WTC11 (cell line): ENCODE results near the gene ARFGAP2. TPM values are rescaled to one million over a fixed set of nuclear protein-coding genes. Genes with fewer than 3 reads are reported as not detected.

Experiments
- ATAC-seq: fragments of 200-7000 bp; cut with Tn5 transposase; 2 replicates; pipeline ENCODE4 v1.10.0; 2021; ENCODE audit warnings: mild to moderate bottlenecking, moderate library complexity
- CTCF ChIA-PET: fragments of 300-600 bp; sonication (Branson Sonifier 250); formaldehyde crosslinking; loops from one replicate; lab custom pipeline; 2021; ENCODE audit warnings: antibody characterized with exemption; lab: Charles Lee
- POLR2A ChIA-PET: fragments of 350-600 bp; sonication (Branson Sonifier 250); formaldehyde crosslinking; loops from one replicate; lab custom pipeline; 2021; ENCODE audit warnings: antibody characterized with exemption; lab: Charles Lee
- DNase-seq: peaks from one replicate; pipeline ENCODE4 v3.0.0; 2021; ENCODE audit warnings: low spot score
- H3K27ac Mint-ChIP-seq: 2 replicates; pipeline ENCODE4 v1.8.0; 2021; ENCODE audit warnings: mixed read lengths
- H3K27me3 Mint-ChIP-seq: 2 replicates; pipeline ENCODE4 v1.8.0; 2021; ENCODE audit warnings: low read depth, mild to moderate bottlenecking, moderate library complexity, mixed read lengths
- H3K36me3 Mint-ChIP-seq: 2 replicates; pipeline ENCODE4 v1.8.0; 2021; ENCODE audit warnings: mixed read lengths
- H3K4me1 Mint-ChIP-seq: 2 replicates; pipeline ENCODE4 v1.8.0; 2022; ENCODE audit warnings: mixed read lengths
- H3K4me3 Mint-ChIP-seq: 2 replicates; pipeline ENCODE4 v1.8.0; 2021; ENCODE audit warnings: mild to moderate bottlenecking, moderate library complexity, mixed read lengths
- H3K9me3 Mint-ChIP-seq: 2 replicates; pipeline ENCODE4 v1.8.0; 2021; ENCODE audit warnings: mixed read lengths
- AR ChIP-seq: fragments of 250-450 bp; sonication (Bioruptor Pico); IDR thresholded peaks from 2 replicates; pipeline ENCODE4 v1.9.0; 2021; ENCODE audit warnings: mild to moderate bottlenecking
- CREM ChIP-seq: sonication (generic); formaldehyde crosslinking; IDR thresholded peaks from 2 replicates; pipeline ENCODE4 v1.8.1; 2022; ENCODE audit warnings: mild to moderate bottlenecking, missing genetic modification reagents, moderate library complexity
- NR2C2 ChIP-seq: sonication (generic); formaldehyde crosslinking; IDR thresholded peaks from 2 replicates; pipeline ENCODE4 v1.8.0; 2022; ENCODE audit warnings: mild to moderate bottlenecking, missing genetic modification reagents
- OVOL2 ChIP-seq: fragments of 250-450 bp; sonication (Bioruptor Pico); IDR thresholded peaks from 2 replicates; pipeline ENCODE4 v1.9.0; 2021; ENCODE audit warnings: mild to moderate bottlenecking, borderline replicate concordance
- PRRX2 ChIP-seq: fragments of 250-450 bp; sonication (Bioruptor Pico); IDR thresholded peaks from 2 replicates; pipeline ENCODE4 v1.8.0; 2021; ENCODE audit warnings: mild to moderate bottlenecking
- RORB ChIP-seq: fragments of 250-450 bp; sonication (Bioruptor Pico); IDR thresholded peaks from 2 replicates; pipeline ENCODE4 v1.9.0; 2021; ENCODE audit warnings: mild to moderate bottlenecking
- SMAD4 ChIP-seq: sonication (generic); formaldehyde crosslinking; IDR thresholded peaks from 2 replicates; pipeline ENCODE4 v1.8.0; 2022; ENCODE audit warnings: mild to moderate bottlenecking, missing genetic modification reagents
- STAT6 ChIP-seq: sonication (generic); formaldehyde crosslinking; conservative IDR thresholded peaks from 2 replicates; pipeline ENCODE4 v1.8.1; 2023; ENCODE audit warnings: mild to moderate bottlenecking, low read depth, missing genetic modification reagents, moderate library complexity
- ZNF138 ChIP-seq: sonication (generic); formaldehyde crosslinking; conservative IDR thresholded peaks from 2 replicates; pipeline ENCODE4 v1.8.1; 2022; ENCODE audit warnings: mild to moderate bottlenecking, moderate library complexity, missing genetic modification reagents
- ZNF219 ChIP-seq: sonication (generic); formaldehyde crosslinking; IDR thresholded peaks from 2 replicates; pipeline ENCODE4 v1.8.0; 2023; ENCODE audit warnings: missing genetic modification reagents, mild to moderate bottlenecking, borderline replicate concordance
- ZNF396 ChIP-seq: fragments of 250-450 bp; sonication (Bioruptor Pico); IDR thresholded peaks from 2 replicates; pipeline ENCODE4 v1.8.0; 2021; ENCODE audit warnings: mild to moderate bottlenecking, moderate library complexity, borderline replicate concordance
- ZNF416 ChIP-seq: fragments of 250-450 bp; sonication (Bioruptor Pico); IDR thresholded peaks from 2 replicates; pipeline ENCODE4 v1.9.0; 2021; ENCODE audit warnings: mild to moderate bottlenecking, inconsistent platforms
- ZNF425 ChIP-seq: fragments of 250-450 bp; sonication (Bioruptor Pico); conservative IDR thresholded peaks from 2 replicates; pipeline ENCODE4 v1.9.0; 2021; ENCODE audit warnings: mild to moderate bottlenecking
- ZNF671 ChIP-seq: fragments of 250-450 bp; sonication (Bioruptor Pico); IDR thresholded peaks from 2 replicates; pipeline ENCODE4 v1.8.0; 2021; ENCODE audit warnings: mild to moderate bottlenecking
- total RNA-seq: library from RNA; stranded (reverse); gene quantifications from 3 replicates; pipeline ENCODE4 v1.2.3, GENCODE V29; 2021

Gene ARFGAP2
- total RNA-seq, 1 experiment from 2014 or later, result 73.0 TPM

GRCh38 chr11:47160753-47161133 lies 15.9 kb downstream of the ARFGAP2 start:
- ATAC-seq (peak; percentile 3), DNase-seq (no peak)
- Mint-ChIP-seq H3K36me3 (peaks cover 18% of the 10 kb centered on the region; the same call in 1 of the 2 replicates), H3K9me3 (no peaks in the 10 kb centered on the region), H3K4me3 (no peak overlapping the region), H3K27ac (no peak overlapping the region; the same call in 1 of the 2 replicates), H3K27me3 (no peaks in the 10 kb centered on the region), H3K4me1 (0 out of 2 replicates have a peak, but pooled peaks cover 3% of the 10 kb centered on the region)
- ChIA-PET POLR2A (no interaction called here), CTCF (interaction anchor here (0.6 to 3.9 kb wide), 19 partner anchors 8 to 543 kb away, joined by 3 to 36 read pairs (median 5); partner anchors contain the start of genes CSTPP1 and NR1H3)
- TF ChIP-seq ZNF416 (CRISPR knock-in tag), result 0 out of 2 replicates have a peak, but pooled peaks have one; percentile 23
- TF ChIP-seq CREM (CRISPR knock-in tag), result no peak

- no peak for ATAC-seq
- CTCF ChIA-PET, result interaction anchor here (1.0 kb wide), 1 partner anchor 101 kb away, joined by 4 read pairs; no protein-coding TSS in a partner anchor
- no peak overlapping the region; the same call in 1 of the 2 replicates for H3K27ac Mint-ChIP-seq
These were observed 18.4 kb downstream of the ARFGAP2 start for GRCh38 chr11:47158242-47158641.

GRCh38 chr11:47157805-47158204 lies 18.9 kb downstream of the ARFGAP2 start:
- H3K27me3 Mint-ChIP-seq, result no peaks in the 10 kb centered on the region
- H3K4me3 Mint-ChIP-seq, result no peak overlapping the region
- no peak overlapping the region for H3K27ac Mint-ChIP-seq
- ChIA-PET CTCF (interaction anchor here (1.0 kb wide), 1 partner anchor 102 kb away, joined by 4 read pairs; no protein-coding TSS in a partner anchor), POLR2A (no interaction called here)
- peaks cover 24% of the 10 kb centered on the region for H3K4me1 Mint-ChIP-seq
- no peaks in the 10 kb centered on the region for H3K9me3 Mint-ChIP-seq
- no peak for TF ChIP-seq ZNF219 (CRISPR knock-in tag)
- no peak for TF ChIP-seq ZNF671
- TF ChIP-seq RORB (CRISPR knock-in tag), result no peak
- TF ChIP-seq PRRX2 (CRISPR knock-in tag), result no peak
- TF ChIP-seq SMAD4 (CRISPR knock-in tag), result no peak
- no peak for TF ChIP-seq AR (CRISPR knock-in tag)
- TF ChIP-seq ZNF138, result no peak
- TF ChIP-seq, all 79 proteins: peak for 0
- ATAC-seq (no peak), DNase-seq (no peak)
- H3K36me3 Mint-ChIP-seq, result no peaks in the 10 kb centered on the region

More at GRCh38 chr11:47158242-47158641, 18.4 kb downstream of the ARFGAP2 start:
- TF ChIP-seq RORB (CRISPR knock-in tag) (no peak), OVOL2 (no peak), ZNF425 (CRISPR knock-in tag) (no peak), ZNF396 (CRISPR knock-in tag) (no peak), STAT6 (CRISPR knock-in tag) (no peak), NR2C2 (no peak), ZNF138 (no peak)
- Mint-ChIP-seq H3K4me1 (peaks cover 20% of the 10 kb centered on the region), H3K27me3 (no peaks in the 10 kb centered on the region), H3K36me3 (no peaks in the 10 kb centered on the region), H3K9me3 (no peaks in the 10 kb centered on the region), H3K4me3 (no peak overlapping the region)
- DNase-seq, result no peak
- POLR2A ChIA-PET, result no interaction called here
